Liver (tissue), 9 donors: ENCODE data around the gene PPP2R5C. TPM values are rescaled to one million over a fixed set of nuclear protein-coding genes. Genes with fewer than 3 reads are reported as not detected.

Experiments
- DNase-seq: peaks from one replicate; pipeline ENCODE4 v3.0.0-alpha.2; 2017; ENCODE audit warnings: low spot score
- H3K27ac ChIP-seq, 2 donors: one replicate each; pipeline ENCODE4 v1.7.0; 2013; ENCODE audit warnings: inconsistent platforms in 2 of 2, low read length in 2 of 2, control low read depth in 1 of 2, low read depth in 1 of 2, mild to moderate bottlenecking in 1 of 2
- H3K27me3 ChIP-seq, 4 donors: one replicate each; pipeline versions ENCODE4 v1.6.1 to v1.7.0; 2013; ENCODE audit warnings: low read length in 3 of 4, inconsistent platforms in 1 of 4, mild to moderate bottlenecking in 1 of 4, moderate library complexity in 1 of 4; ENCODE audit not compliant: control insufficient read depth in 4 of 4, insufficient read depth in 4 of 4
- H3K36me3 ChIP-seq, 4 donors: one replicate each; pipeline versions ENCODE4 v1.6.1 to v1.7.0; 2013; ENCODE audit warnings: low read length in 3 of 4, mild to moderate bottlenecking in 3 of 4, low read depth in 1 of 4, moderate library complexity in 1 of 4; ENCODE audit not compliant: control insufficient read depth in 4 of 4, insufficient read depth in 3 of 4
- H3K4me1 ChIP-seq, 4 donors: one replicate each; pipeline versions ENCODE4 v1.6.1 to v1.7.0; 2013; ENCODE audit warnings: low read length in 3 of 4, mild to moderate bottlenecking in 3 of 4, moderate library complexity in 1 of 4; ENCODE audit not compliant: control insufficient read depth in 4 of 4, insufficient read depth in 4 of 4
- H3K4me3 ChIP-seq, 3 donors: one replicate each; pipeline versions ENCODE4 v1.6.1 to v1.7.0; 2013; ENCODE audit warnings: low read length in 3 of 3, control low read depth in 1 of 3, low read depth in 1 of 3, mild to moderate bottlenecking in 1 of 3
- H3K9ac ChIP-seq, 2 donors: one replicate each; pipeline ENCODE4 v1.7.0; 2013; ENCODE audit warnings: low read length in 2 of 2, mild to moderate bottlenecking in 2 of 2, moderate library complexity in 2 of 2, control low read depth in 1 of 2, low read depth in 1 of 2
- H3K9me3 ChIP-seq, 4 donors: one replicate each; pipeline versions ENCODE4 v1.6.1 to v1.7.0; 2013; ENCODE audit warnings: low read length in 3 of 4; ENCODE audit not compliant: control insufficient read depth in 4 of 4
- ATF3 ChIP-seq: IDR thresholded peaks from 2 replicates; pipeline ENCODE4 v1.6.1; 2016; ENCODE audit warnings: antibody characterized with exemption
- CTCF ChIP-seq: fragments of 150-350 bp; IDR thresholded peaks from 2 replicates; pipeline ENCODE4 v1.5.1; 2017; ENCODE audit warnings: improper control_type of control experiment, low read depth, low read length; ENCODE audit not compliant: missing input control
- EGR1 ChIP-seq, 2 donors: IDR thresholded peaks; 2 replicates each; pipeline ENCODE4 v1.6.1; 2016 to 2018; ENCODE audit warnings: antibody characterized with exemption in 2 of 2, low read depth in 2 of 2
- FOXA1 ChIP-seq: IDR thresholded peaks from 2 replicates; pipeline ENCODE4 v1.6.1; 2016; ENCODE audit warnings: antibody characterized with exemption
- FOXA2 ChIP-seq: IDR thresholded peaks from 2 replicates; pipeline ENCODE4 v1.6.1; 2016; ENCODE audit warnings: antibody characterized with exemption
- HNF4A ChIP-seq, 2 donors: conservative IDR thresholded peaks; 2 replicates each; pipeline ENCODE4 v1.6.1; 2016; ENCODE audit warnings: antibody characterized with exemption in 2 of 2, mild to moderate bottlenecking in 2 of 2
- HNF4G ChIP-seq: IDR thresholded peaks from 2 replicates; pipeline ENCODE4 v1.6.1; 2016; ENCODE audit warnings: antibody characterized with exemption
- NR2F2 ChIP-seq: IDR thresholded peaks from 2 replicates; pipeline ENCODE4 v1.6.1; 2016; ENCODE audit warnings: antibody characterized with exemption
- RAD21 ChIP-seq, 2 donors: IDR thresholded peaks; 2 replicates each; pipeline ENCODE4 v1.6.1; 2016; ENCODE audit warnings: antibody characterized with exemption in 2 of 2, mild to moderate bottlenecking in 2 of 2
- RXRA ChIP-seq, 2 donors: IDR thresholded peaks; 2 replicates each; pipeline ENCODE4 v1.6.1; 2017 to 2018; ENCODE audit warnings: antibody characterized with exemption in 2 of 2, mild to moderate bottlenecking in 1 of 2
- YY1 ChIP-seq: IDR thresholded peaks from 2 replicates; pipeline ENCODE4 v1.6.1; 2016; ENCODE audit warnings: antibody characterized with exemption, mild to moderate bottlenecking
- ZBTB33 ChIP-seq: IDR thresholded peaks from 2 replicates; pipeline ENCODE4 v1.6.1; 2016; ENCODE audit warnings: antibody characterized with exemption
- WGBS: extraction: QIAGEN DNeasy Blood & Tissue Kit; methylation state at CpG from one replicate; pipeline ENCODE4 v1.1.7; 2013; 5-methylcytosine and 5-hydroxymethylcytosine counted together
- polyA plus RNA-seq, 2 donors: library from polyadenylated mRNA; stranded (reverse) in 1 of 2; unstranded in 1 of 2; fragments of 200-250 nt in 1 of 2; fragments of >200 nt in 1 of 2; fragmentation: Nextera tagmentation in 1 of 2; extraction: Ambion mirVana in 1 of 2; gene quantifications; one replicate each; pipeline versions ENCODE4 v1.2.1 to v1.2.3, GENCODE V29; 2013 to 2015
- total RNA-seq, 2 donors: library from RNA; depleted of rRNA; stranded (reverse); fragments of >200 nt; gene quantifications; one replicate each; pipeline ENCODE4 v1.2.3, GENCODE V29; 2014
- TF ChIP-seq, protein P1 (sequence below): IDR thresholded peaks from 2 replicates; pipeline ENCODE4 v1.6.1; 2016; ENCODE audit warnings: antibody characterized with exemption, mild to moderate bottlenecking
- donor health status: healthy.
- donor health status: healthy.
- donor health status: healthy.
- donor health status: healthy.
- donor health status: healthy.

Gene PPP2R5C
- total and polyA plus RNA-seq, 4 donors: 33.5 to 52.3 (median 43.9) TPM

GRCh38 chr14:101965770-101966722 is 204.5 kb downstream of the PPP2R5C start (continued):
- TF ChIP-seq, protein P1, sequence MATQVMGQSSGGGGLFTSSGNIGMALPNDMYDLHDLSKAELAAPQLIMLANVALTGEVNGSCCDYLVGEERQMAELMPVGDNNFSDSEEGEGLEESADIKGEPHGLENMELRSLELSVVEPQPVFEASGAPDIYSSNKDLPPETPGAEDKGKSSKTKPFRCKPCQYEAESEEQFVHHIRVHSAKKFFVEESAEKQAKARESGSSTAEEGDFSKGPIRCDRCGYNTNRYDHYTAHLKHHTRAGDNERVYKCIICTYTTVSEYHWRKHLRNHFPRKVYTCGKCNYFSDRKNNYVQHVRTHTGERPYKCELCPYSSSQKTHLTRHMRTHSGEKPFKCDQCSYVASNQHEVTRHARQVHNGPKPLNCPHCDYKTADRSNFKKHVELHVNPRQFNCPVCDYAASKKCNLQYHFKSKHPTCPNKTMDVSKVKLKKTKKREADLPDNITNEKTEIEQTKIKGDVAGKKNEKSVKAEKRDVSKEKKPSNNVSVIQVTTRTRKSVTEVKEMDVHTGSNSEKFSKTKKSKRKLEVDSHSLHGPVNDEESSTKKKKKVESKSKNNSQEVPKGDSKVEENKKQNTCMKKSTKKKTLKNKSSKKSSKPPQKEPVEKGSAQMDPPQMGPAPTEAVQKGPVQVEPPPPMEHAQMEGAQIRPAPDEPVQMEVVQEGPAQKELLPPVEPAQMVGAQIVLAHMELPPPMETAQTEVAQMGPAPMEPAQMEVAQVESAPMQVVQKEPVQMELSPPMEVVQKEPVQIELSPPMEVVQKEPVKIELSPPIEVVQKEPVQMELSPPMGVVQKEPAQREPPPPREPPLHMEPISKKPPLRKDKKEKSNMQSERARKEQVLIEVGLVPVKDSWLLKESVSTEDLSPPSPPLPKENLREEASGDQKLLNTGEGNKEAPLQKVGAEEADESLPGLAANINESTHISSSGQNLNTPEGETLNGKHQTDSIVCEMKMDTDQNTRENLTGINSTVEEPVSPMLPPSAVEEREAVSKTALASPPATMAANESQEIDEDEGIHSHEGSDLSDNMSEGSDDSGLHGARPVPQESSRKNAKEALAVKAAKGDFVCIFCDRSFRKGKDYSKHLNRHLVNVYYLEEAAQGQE: no peak
- TF ChIP-seq ATF3: no peak

DNA sequence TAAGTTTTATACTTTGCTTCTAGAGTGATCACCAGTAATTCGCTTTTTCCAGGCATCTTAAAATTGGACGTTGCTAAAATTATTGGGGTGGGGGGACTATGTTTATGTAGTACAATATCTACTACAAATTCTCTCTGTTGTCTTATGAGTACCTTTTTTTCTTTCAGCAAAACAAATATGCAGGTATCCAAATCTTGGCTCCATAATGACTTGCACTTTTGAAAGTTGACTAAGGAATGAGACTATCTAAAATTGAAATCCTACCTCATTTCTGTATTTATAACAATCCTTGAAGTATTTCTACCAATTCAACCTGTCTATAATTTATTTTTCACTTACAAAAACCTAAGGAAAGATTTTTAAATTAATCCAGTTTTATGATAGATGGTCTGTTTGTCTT is 205.2 kb downstream of the PPP2R5C start:
- no peak for DNase-seq
- Histone ChIP-seq H3K36me3 (no peaks in the 10 kb centered on the region), H3K27me3 (no peaks in the 10 kb centered on the region), H3K27ac (no peak overlapping the region), H3K4me1 (peaks cover 7 to 38% (median 22%) of the 10 kb centered on the region in 4 donors), H3K9me3 (no peaks in the 10 kb centered on the region), H3K9ac (no peak overlapping the region), H3K4me3 (no peak overlapping the region)
- 86% methylated on average over 2 of the region's 2 CpGs for WGBS
- TF ChIP-seq YY1 (peak; percentile 13), CTCF (no peak)
- TF ChIP-seq, protein P1: no peak

DNA sequence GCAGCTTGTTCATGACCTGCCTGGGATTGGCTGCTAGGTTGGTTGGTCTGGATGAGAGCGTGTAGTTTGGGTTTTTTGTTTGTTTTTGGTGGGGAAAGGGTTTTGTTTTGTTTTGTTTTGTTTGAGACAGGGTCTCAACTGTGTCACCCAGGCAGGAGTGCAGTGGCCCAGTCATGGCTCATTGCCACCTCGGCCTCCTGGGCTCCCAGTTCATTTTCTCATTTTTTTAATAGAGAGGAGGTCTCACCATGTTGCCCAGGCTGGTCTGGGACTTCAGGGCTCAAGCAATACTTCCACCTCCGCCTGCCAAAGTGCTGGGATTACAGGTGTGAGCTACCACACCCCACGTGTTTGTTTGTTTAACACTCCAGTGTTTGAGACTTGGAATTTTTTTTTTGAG is 206.7 kb downstream of the PPP2R5C start:
- WGBS: 83% methylated on average over 4 of the region's 4 CpGs
- TF ChIP-seq CTCF (no peak), ZBTB33 (no peak), FOXA2 (no peak), FOXA1 (no peak), ATF3 (no peak), HNF4G (no peak), NR2F2 (no peak), RAD21 (IDR thresholded peaks at IDR 0.05) (no peak), RXRA (IDR thresholded peaks at IDR 0.05) (no peak), HNF4A (conservative IDR thresholded peaks at IDR 0.05) (no peak), EGR1 (IDR thresholded peaks at IDR 0.05; ENCODE audit: low read depth in 2 of 2) (no peak)

More for the DNA sequence above, 206.7 kb downstream of the PPP2R5C start:
- Histone ChIP-seq H3K9me3 (no peaks in the 10 kb centered on the region), H3K36me3 (no peaks in the 10 kb centered on the region), H3K4me3 (no peak overlapping the region), H3K9ac (no peak overlapping the region), H3K27me3 (no peaks in the 10 kb centered on the region), H3K27ac (peak overlapping the region in 1 of 2 donors; percentile 28), H3K4me1 (peaks cover 7 to 49% (median 26%) of the 10 kb centered on the region in 4 donors)
- DNase-seq: no peak
